ENCODE measurements around the gene RAB43. TPM values are rescaled to one million over a fixed set of nuclear protein-coding genes. Genes with fewer than 3 reads are reported as not detected.
"Not testable (repeated sequence)": the region's sequence is repeated elsewhere in the genome, so short reads cannot be mapped to it uniquely, and the experiment has no call there.

The RAB43 gene
- total RNA-seq, 1 donor from 2014 or later = 55.6 TPM

GRCh38 chr3:129100274-129100673 lies 21.3 kb downstream of the RAB43 start:
- DNase-seq (ENCODE audit: low read depth in 2 of 2) = no peak

DNA sequence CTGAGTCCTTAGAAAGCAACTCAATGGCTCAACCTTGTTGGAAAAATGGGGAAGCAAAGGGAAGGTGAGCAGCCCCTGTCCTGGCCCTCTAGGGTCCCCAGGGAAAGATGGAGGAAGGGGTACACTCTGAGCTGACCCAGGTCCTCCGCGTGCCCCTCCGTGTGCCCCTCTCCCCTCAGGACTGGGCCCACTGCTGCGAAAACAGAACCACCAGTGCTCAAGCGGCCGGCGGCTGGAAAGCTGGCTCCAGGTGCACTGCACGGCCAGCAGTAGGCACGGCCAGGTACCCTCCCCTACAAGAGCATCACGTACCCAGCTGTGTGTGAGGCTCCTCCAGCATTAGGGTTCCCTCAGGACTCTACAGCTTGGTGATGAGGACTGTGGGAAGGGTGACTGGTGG lies 26.3 kb downstream of the RAB43 start:
- no peak for DNase-seq (ENCODE audit: low read depth in 2 of 2)

DNA sequence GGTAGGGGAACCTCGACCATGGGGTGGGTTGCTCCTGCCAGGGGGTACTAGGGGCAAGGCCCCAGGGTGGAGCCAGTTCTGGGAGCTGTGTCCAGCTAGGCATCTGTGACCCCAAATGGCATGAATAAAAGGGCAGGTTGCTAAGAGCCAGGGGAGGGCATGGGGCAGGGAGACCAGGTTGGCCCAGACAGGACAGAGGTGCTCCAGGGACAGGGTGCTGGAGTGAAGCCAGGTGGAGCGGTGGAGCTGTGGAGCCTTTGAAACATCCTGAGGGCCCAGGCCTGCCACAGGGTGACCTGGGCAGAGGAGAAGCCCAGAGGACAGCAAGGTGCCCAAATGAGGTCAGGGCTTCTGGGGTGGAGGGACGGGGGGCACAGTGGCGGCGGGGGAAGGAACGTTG lies 33.3 kb downstream of the RAB43 start:
- DNase-seq (ENCODE audit: low read depth in 2 of 2) = not testable (repeated sequence)

- DNase-seq (ENCODE audit: low read depth in 2 of 2) = peak; percentile 68 to 78
Measured at GRCh38 chr3:129087904-129088303, 33.7 kb downstream of the RAB43 start.

DNA sequence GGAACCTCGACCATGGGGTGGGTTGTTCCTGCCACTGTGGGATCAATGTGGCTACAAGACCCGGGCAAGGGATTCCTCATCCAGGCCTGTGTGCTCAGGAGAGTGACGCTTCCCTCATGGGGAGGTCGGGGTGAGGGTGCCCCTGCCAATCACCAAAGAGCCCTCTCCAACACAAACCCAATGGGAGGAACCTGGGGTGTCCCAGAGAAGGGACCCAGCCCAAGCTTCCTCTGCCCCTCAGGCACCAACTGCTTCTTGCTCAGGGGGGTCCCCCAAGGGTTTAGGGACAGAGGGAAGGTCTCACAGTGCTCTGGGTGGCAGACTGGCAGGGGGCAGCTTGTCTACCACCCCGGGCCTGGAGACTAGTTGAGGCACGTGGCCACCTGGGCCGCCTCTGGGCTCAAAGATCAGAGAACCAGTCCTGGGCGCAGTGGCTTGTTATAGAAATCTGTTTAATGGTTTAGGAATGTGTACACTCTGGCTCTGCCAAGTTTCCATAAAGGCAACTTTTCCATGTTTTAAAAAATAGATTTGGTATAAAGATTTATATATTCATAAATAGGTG lies 34.4 kb downstream of the RAB43 start:
- DNase-seq (ENCODE audit: low read depth in 2 of 2) = peak; percentile 67

DNA sequence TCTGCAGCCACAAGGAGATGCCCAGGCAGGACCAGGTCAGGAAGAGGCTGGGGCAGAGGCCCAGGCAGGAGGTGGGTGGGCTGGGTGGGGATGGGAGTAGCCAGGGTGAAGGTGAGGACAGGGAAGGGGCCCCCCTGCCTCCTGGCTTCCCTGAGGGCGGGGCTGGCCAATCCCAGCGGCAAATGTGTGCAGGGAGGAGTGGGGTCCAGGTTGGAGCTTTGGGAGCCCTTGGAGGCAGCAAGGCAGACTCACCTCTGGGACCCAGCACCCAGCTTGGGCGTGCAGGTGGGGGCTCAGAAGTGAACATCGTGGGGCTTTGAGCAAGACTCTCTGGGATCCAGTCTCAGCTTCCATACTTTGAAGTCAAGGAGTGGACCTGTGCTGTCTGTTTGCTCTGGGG lies 35.8 kb downstream of the RAB43 start:
- DNase-seq (ENCODE audit: low read depth in 2 of 2) = no peak

DNA sequence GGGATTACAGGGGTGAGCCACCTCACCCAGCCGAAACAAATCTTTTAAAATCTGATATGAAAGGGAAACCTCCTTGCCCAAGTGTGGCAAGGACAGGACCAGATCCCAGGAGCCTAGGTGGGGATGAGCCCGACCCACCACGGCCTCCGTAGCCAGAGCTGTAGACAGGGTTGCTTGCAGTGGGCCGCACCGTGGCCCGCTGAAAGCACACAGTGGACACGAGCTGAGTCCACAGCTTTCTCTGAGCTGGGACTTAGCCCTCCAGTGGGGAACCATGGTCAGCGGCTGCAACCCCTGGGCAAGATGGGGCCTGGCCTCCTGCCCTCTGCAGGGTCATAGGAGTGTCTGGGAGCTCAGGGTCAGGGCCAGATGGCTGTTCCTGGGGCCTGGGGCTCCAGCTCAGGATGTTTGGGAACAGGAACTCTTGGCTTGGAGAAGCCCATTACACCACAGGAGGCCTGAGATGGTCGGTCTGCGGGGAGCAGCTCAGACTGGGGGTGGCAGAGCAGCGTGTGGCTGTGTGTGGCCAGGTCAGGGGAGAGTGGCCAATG lies 36.4 kb downstream of the RAB43 start:
- no peak for DNase-seq (ENCODE audit: low read depth in 2 of 2)

DNA sequence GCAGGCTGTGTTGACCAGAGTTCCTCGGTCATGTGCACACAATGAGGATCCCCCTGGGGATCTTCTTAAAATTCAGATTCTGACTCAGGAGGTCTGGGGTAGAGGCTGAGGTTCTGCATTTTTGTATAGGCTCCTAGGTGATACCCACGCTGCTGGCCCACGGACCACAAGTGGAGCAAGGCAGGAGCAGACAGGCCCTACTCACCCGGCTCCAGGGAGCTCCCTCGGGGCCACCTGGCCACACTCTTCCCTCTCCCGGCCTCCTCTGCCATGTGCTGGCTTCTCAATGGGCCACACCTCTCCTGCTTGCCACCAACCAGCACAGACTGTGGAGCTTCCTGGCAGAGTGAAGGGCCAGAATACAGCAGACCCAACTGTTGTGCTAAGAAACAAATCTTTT lies 37.1 kb downstream of the RAB43 start:
- DNase-seq (ENCODE audit: low read depth in 2 of 2) = no peak

- DNase-seq (ENCODE audit: low read depth in 2 of 2) = no peak
Measured at GRCh38 chr3:129082026-129082425, 39.6 kb downstream of the RAB43 start.

- no peak for DNase-seq (ENCODE audit: low read depth in 2 of 2)
Measured at GRCh38 chr3:129081503-129081902, 40.1 kb downstream of the RAB43 start.

DNA sequence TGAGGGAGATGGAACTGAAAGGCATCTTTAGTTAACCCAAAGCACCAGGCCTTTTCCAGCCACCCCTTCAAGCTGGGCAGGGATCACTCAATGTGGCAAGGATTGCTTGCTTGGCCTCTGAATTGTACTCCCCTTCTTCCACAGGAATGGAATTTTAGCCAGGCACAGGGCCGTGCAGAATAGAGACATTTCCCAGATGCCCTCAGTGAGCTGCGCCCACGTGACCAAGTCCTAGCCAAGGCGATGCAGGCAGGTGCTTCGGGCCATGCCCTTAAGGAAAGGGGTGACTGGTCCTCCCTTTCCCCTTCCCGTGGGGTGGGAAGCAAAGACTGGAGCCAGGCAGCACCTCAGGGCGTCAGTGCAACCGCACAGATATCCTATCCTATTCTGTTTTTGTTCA lies 43.1 kb downstream of the RAB43 start:
- DNase-seq (ENCODE audit: low read depth in 2 of 2) = no peak

DNA sequence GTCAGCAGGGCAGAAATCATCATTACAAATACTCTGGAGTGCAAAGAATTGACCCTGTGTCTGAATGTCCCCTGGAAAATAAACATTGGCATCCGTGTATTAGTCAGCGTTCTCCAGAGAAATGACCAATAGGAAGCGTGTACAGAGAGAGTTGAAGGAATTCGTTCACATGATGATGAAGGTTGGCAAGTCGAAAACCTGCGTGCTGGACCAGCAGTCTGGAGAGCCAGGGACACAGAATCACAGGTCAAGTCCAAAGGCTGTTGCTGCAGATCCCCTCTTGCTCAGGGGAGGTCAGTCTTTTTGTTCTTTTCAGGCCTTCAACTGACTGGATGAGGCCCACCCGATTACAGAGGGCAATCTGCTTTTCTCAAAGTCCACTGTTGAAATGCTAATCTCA lies 44.4 kb downstream of the RAB43 start:
- DNase-seq (ENCODE audit: low read depth in 2 of 2) = peak; percentile 72 to 82

- peak; percentile 81 to 84 for DNase-seq (ENCODE audit: low read depth in 2 of 2)
Measured at GRCh38 chr3:129070086-129070885, 51.3 kb downstream of the RAB43 start.

DNA sequence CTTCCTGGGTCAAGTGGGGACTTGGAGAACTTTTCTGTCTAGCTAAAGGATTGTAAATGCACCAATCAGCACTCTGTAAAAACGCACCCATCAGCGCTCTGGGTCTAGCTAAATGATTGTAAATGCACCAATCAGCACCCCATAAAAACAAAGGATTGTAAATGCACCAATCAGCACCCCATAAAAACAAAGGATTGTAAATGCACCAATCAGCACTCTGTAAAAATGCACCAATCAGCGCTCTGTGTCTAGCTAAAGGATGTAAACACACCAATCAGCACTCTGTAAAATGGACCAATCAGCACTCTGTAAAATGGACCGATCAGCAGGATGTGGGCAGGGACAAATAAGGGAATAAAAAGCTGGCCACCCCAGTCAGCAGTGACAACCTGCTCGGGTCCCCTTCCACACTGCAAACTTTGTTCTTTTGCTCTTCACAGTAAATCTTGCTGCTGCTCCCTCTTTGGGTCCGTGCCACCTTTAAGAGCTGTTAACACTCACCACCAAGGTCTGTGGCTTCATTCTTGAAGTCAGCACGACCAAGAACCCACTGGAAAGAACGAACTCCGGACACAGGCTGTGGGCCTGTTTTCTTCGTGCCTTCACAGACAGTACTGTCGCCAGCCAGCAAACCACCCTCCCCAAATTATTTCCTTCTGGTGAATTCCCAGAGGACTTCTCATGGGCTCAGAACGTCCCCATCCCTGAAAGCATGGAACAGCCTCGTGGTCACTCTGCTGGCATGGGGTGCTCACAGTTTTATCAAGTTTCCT lies 52.1 kb downstream of the RAB43 start:
- DNase-seq (ENCODE audit: low read depth in 2 of 2) = not testable (repeated sequence)

- peak in 1 of 2 donors; percentile 37 for DNase-seq (ENCODE audit: low read depth in 2 of 2)
Measured at GRCh38 chr3:129068291-129068886, 53.2 kb downstream of the RAB43 start.

- not testable (repeated sequence) for DNase-seq (ENCODE audit: low read depth in 2 of 2)
Measured at GRCh38 chr3:129067719-129068118, 53.9 kb downstream of the RAB43 start.

DNA sequence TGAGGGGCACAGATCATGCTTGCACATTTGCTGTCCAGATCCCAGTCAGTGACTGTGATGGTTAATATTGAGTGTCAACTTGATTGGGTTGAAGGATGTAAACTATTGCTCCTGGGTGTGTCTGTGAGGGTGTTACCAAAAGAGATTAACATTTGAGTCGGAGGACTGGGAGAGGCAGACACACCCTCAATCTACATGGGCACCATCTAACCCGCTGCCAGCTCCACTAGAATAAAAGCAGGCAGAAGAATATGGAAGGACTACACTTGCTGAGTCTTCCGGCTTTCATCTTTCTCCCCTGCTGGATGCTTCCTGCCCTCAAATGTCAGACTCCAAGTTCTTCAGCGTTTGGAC lies 55.9 kb downstream of the RAB43 start:
- DNase-seq (ENCODE audit: low read depth in 2 of 2) = no peak

GRCh38 chr3:129065016-129065719 lies 56.4 kb downstream of the RAB43 start:
- no peak for DNase-seq (ENCODE audit: low read depth in 2 of 2)

- DNase-seq (ENCODE audit: low read depth in 2 of 2) = no peak
Measured at GRCh38 chr3:129063841-129064482, 57.6 kb downstream of the RAB43 start.

DNA sequence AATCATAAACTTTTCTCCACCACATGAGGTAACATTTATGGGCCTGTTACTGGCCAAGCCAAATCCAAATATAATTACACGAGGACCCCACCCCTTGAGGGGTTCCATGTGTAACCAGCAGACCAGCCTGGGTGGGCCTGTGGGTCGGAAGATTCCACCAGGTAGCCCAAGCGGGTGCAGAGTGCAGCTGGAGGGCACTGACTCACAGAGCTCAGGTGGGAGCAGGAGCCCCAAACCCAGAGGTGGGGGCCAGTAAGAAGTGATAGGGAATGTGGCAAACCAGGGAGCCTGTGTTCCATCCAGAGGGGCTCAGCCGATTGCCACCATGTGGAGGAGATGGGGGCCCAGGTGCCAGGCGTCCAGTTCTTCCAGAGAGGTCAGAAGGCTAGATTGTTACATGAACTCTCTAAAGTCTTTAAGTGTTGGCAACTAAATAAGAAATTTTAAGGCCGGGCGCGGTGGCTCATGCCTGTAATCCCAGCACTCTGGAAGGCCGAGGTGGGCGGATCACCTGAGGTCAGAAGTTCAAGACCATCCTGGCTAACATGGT lies 58.4 kb downstream of the RAB43 start:
- no peak for DNase-seq (ENCODE audit: low read depth in 2 of 2)
